GM12892 (cell line): Measurements from ENCODE around the gene ARHGEF12.

Source experiments
- POLR2A ChIP-seq: IDR thresholded peaks from 2 replicates; pipeline ENCODE4 v1.6.1; 2011; ENCODE audit warnings: low read depth, low read length, control low read depth
- TAF1 ChIP-seq: IDR thresholded peaks from 2 replicates; pipeline ENCODE4 v1.6.1; 2011; ENCODE audit warnings: low read depth, mild to moderate bottlenecking, control low read depth, low read length, borderline replicate concordance

GRCh38 chr11:120308081-120308480 is 28.1 kb upstream of the ARHGEF12 start:
- TF ChIP-seq POLR2A: no peak
- TF ChIP-seq TAF1: no peak
